ENCODE data around the gene CREB3L1. TPM values are rescaled to one million over a fixed set of nuclear protein-coding genes. Genes with fewer than 3 reads are reported as not detected.

The CREB3L1 gene
- total RNA-seq, 1 experiment from 2014 or later = 22.7 TPM

Other genes with a start within 250 kb of the CREB3L1 start
- gene PHF21A, start 156.2 kb upstream of the CREB3L1 start, total RNA-seq (2014; rRNA removed; shearing (Covaris generic)) = 6.4 and 10.8 TPM in 2 replicates
- 43.7 and 47.6 TPM in 2 replicates for gene DGKZ, start 69.8 kb downstream of the CREB3L1 start, total RNA-seq (2014; rRNA removed; shearing (Covaris generic))
- gene MDK, start 104.0 kb downstream of the CREB3L1 start, total RNA-seq (2014; rRNA removed; shearing (Covaris generic)) = 164 and 253 TPM in 2 replicates
- gene CHRM4, start 114.1 kb downstream of the CREB3L1 start, total RNA-seq (2014; rRNA removed; shearing (Covaris generic)) = 0.42 TPM in 1 of 2 replicates, not detected in the other

All from SJSA1 (cell line).